Parathyroid adenoma (tissue), 2 donors: Measurements from ENCODE around the gene ZBP1.

Experiments
- H2AFZ ChIP-seq: fragments of 300-600 bp; sonication (generic); one replicate; pipeline ENCODE4 v1.7.0; 2017; ENCODE audit warnings: antibody characterized with exemption, mild to moderate bottlenecking
- H3K27ac ChIP-seq: fragments of 300-600 bp; sonication (generic); one replicate; pipeline ENCODE4 v1.7.0; 2017
- H3K27me3 ChIP-seq: fragments of 300-600 bp; sonication (generic); one replicate; pipeline ENCODE4 v1.7.0; 2017; ENCODE audit warnings: low read length; ENCODE audit not compliant: control insufficient read depth, insufficient read depth
- H3K36me3 ChIP-seq: fragments of 300-600 bp; sonication (generic); one replicate; pipeline ENCODE4 v1.7.0; 2017; ENCODE audit warnings: low read length; ENCODE audit not compliant: control insufficient read depth, insufficient read depth
- H3K4me1 ChIP-seq: fragments of 300-600 bp; sonication (generic); one replicate; pipeline ENCODE4 v1.7.0; 2017; ENCODE audit warnings: control low read depth
- H3K4me2 ChIP-seq: fragments of 300-600 bp; sonication (generic); one replicate; pipeline ENCODE4 v1.7.0; 2017; ENCODE audit warnings: low read length
- H3K4me3 ChIP-seq: fragments of 300-600 bp; sonication (generic); one replicate; pipeline ENCODE4 v1.7.0; 2017; ENCODE audit warnings: low read depth, low read length
- H3K79me2 ChIP-seq: fragments of 300-600 bp; sonication (generic); one replicate; pipeline ENCODE4 v1.7.0; 2017; ENCODE audit warnings: control low read depth
- H3K9ac ChIP-seq: fragments of 300-600 bp; sonication (generic); one replicate; pipeline ENCODE4 v1.7.0; 2017; ENCODE audit warnings: mild to moderate bottlenecking
- H3K9me3 ChIP-seq: fragments of 300-600 bp; sonication (generic); one replicate; pipeline ENCODE4 v1.7.0; 2017; ENCODE audit warnings: low read length; ENCODE audit not compliant: control insufficient read depth
- TF ChIP-seq, protein P1 (sequence below): fragments of 300-600 bp; sonication (generic); IDR thresholded peaks from one replicate; pipeline ENCODE4 v1.7.0; 2017; ENCODE audit warnings: antibody characterized with exemption, mild to moderate bottlenecking
- donor health status: primary hyperparathyroidism.

Gene ZBP1

DNA sequence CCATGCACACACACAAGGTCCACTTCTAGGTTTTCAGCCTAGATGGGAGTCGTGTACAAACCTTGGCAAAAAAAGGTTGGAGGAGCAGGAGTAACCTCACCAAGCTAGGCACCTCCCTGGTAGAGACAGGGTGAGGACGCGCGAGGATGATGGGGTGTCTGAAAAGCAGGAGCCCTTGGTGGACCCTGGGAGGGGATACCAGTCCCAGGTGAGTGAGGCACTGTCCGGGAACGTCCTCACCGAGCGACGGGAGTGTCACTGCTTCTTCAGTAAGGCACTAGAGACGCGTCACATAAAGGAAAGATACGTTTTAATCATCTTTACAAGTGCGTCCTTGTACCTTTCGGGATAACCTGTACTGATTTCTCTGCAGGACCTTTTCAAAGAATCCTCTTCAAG is 29.4 kb upstream of the ZBP1 start:
- TF ChIP-seq, protein P1, sequence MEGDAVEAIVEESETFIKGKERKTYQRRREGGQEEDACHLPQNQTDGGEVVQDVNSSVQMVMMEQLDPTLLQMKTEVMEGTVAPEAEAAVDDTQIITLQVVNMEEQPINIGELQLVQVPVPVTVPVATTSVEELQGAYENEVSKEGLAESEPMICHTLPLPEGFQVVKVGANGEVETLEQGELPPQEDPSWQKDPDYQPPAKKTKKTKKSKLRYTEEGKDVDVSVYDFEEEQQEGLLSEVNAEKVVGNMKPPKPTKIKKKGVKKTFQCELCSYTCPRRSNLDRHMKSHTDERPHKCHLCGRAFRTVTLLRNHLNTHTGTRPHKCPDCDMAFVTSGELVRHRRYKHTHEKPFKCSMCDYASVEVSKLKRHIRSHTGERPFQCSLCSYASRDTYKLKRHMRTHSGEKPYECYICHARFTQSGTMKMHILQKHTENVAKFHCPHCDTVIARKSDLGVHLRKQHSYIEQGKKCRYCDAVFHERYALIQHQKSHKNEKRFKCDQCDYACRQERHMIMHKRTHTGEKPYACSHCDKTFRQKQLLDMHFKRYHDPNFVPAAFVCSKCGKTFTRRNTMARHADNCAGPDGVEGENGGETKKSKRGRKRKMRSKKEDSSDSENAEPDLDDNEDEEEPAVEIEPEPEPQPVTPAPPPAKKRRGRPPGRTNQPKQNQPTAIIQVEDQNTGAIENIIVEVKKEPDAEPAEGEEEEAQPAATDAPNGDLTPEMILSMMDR, result no peak

DNA sequence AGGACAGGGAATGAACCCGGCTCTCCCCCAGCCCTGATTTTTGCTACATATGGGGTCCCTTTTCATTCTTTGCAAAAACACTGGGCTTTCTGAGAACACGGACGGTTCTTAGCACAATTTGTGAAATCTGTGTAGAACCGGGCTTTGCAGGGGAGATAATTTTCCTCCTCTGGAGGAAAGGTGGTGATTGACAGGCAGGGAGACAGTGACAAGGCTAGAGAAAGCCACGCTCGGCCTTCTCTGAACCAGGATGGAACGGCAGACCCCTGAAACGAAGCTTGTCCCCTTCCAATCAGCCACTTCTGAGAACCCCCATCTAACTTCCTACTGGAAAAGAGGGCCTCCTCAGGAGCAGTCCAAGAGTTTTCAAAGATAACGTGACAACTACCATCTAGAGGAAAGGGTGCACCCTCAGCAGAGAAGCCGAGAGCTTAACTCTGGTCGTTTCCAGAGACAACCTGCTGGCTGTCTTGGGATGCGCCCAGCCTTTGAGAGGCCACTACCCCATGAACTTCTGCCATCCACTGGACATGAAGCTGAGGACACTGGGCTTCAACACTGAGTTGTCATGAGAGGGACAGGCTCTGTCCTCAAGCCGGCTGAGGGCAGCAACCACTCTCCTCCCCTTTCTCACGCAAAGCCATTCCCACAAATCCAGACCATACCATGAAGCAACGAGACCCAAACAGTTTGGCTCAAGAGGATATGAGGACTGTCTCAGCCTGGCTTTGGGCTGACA is 28.8 kb upstream of the ZBP1 start:
- no peak overlapping the region for H3K4me2 ChIP-seq
- no peaks in the 10 kb centered on the region for H3K27me3 ChIP-seq
- no peak overlapping the region for H3K4me3 ChIP-seq
- H3K4me1 ChIP-seq, result no peaks in the 10 kb centered on the region
- H3K79me2 ChIP-seq, result no peaks in the 10 kb centered on the region
- H3K9me3 ChIP-seq, result no peaks in the 10 kb centered on the region
- H3K9ac ChIP-seq, result no peak overlapping the region
- H3K36me3 ChIP-seq, result no peaks in the 10 kb centered on the region
- H2AFZ ChIP-seq, result no peak overlapping the region
- H3K27ac ChIP-seq, result no peak overlapping the region
- TF ChIP-seq, protein P1, result no peak

More for the DNA sequence above, 29.4 kb upstream of the ZBP1 start:
- Histone ChIP-seq H3K79me2 (no peaks in the 10 kb centered on the region), H3K27me3 (no peaks in the 10 kb centered on the region), H3K4me3 (no peak overlapping the region), H3K9ac (no peak overlapping the region), H3K4me2 (no peak overlapping the region), H3K9me3 (no peaks in the 10 kb centered on the region), H3K4me1 (no peaks in the 10 kb centered on the region), H2AFZ (no peak overlapping the region), H3K27ac (no peak overlapping the region), H3K36me3 (no peaks in the 10 kb centered on the region)

DNA sequence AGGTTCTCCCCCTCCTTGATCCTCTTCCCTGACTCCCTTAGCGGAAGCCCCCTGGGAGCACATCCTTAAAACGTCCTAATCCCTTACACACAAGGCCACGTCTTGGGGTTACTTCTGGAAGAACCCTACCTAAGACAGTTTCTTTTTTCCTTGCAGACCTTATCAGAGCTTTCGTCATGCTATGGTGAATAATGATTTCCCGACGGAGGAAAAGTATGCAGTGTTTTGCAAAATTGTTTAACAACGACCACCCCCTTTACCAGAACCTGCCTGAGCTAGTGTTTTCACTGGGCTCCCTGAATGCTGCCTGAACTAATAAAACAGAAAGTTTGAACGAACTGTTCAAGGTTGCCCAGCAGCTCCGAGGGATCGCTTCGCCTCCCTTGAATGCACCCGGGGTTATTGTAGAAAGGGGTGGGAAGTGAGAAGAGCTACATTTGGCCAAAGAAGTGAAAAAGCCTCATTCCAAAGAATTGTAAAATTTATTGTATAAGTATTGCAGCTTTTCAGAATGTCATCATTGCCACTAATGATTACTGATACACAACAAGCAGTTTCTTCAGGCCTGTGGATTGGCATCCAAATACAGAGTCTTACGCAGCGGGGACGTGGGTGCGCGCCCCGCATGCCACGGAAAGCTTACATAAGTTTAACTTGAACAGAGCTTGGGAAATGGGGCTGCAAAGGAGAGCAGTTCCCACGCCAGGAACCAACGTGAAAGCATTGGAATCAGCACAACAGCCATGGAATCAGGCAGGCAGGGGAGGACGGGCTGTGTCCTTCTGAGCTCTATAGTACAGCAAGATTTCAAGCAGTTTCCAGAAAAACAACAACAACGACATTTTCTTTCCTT is 27.9 kb upstream of the ZBP1 start:
- Histone ChIP-seq H3K4me2 (no peak overlapping the region), H3K9me3 (no peaks in the 10 kb centered on the region), H3K27me3 (no peaks in the 10 kb centered on the region), H3K36me3 (no peaks in the 10 kb centered on the region), H3K9ac (no peak overlapping the region), H3K79me2 (no peaks in the 10 kb centered on the region), H3K4me3 (no peak overlapping the region), H3K4me1 (no peaks in the 10 kb centered on the region), H2AFZ (no peak overlapping the region), H3K27ac (no peak overlapping the region)
- TF ChIP-seq, protein P1, result no peak

DNA sequence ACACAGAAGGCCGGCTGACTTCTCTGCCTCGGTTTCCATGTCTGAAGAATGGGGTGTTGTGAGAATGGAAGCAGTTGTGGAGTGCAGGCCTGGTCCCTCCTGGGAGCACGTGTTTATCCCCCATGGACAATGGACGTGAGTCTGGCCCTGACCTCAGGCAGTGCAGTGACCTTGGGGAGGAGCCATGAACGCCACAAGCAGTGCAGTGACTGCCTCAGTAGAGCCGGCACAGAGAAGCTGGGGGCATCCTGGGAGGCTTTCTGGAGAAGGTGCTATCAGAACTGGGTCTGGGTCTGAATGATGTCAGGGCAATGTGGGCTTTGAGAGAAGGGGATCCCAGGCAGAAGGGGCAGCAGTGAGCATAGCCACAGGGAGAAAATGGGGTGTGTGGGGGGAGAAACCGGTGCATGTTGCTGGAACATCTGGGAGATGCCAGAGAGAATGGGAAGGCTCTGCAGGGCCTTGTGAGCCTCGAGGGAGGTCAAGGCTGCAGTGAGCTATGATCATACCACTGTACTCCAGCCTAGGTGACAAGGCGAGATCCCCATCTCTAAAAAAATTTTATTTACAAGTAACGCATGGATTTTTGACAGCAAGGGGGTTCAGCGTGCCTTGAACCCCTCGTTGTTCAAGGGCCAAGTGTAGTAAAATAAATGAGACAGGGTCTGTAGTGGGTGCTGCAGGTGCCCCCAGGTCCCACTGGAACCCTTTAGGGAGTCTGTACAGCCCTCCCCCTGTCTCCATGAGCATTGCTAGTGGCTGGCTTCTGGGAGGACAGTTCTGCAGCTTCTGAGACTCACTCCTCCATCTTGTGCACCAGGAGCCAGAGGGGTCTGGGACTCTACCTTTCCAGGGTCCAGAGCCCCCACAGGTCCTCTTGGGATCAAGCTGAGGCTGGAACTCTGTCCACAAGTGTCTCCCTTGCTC is 27.0 kb upstream of the ZBP1 start:
- Histone ChIP-seq H3K36me3 (no peaks in the 10 kb centered on the region), H3K9me3 (no peaks in the 10 kb centered on the region), H3K4me1 (no peaks in the 10 kb centered on the region), H3K9ac (no peak overlapping the region), H3K79me2 (no peaks in the 10 kb centered on the region), H3K4me3 (no peak overlapping the region), H3K27me3 (no peaks in the 10 kb centered on the region), H2AFZ (no peak overlapping the region), H3K4me2 (no peak overlapping the region), H3K27ac (no peak overlapping the region)
- TF ChIP-seq, protein P1, result no peak
